GM18511 (cell line): ENCODE results near the gene RSPRY1.

Experiments
- ATAC-seq: cut with Tn5 transposase; IDR thresholded peaks from one replicate; pipeline ENCODE4 v1.9.1; 2021; ENCODE audit warnings: mild to moderate bottlenecking, moderate library complexity; ENCODE audit not compliant: unreplicated experiment

Gene RSPRY1

DNA sequence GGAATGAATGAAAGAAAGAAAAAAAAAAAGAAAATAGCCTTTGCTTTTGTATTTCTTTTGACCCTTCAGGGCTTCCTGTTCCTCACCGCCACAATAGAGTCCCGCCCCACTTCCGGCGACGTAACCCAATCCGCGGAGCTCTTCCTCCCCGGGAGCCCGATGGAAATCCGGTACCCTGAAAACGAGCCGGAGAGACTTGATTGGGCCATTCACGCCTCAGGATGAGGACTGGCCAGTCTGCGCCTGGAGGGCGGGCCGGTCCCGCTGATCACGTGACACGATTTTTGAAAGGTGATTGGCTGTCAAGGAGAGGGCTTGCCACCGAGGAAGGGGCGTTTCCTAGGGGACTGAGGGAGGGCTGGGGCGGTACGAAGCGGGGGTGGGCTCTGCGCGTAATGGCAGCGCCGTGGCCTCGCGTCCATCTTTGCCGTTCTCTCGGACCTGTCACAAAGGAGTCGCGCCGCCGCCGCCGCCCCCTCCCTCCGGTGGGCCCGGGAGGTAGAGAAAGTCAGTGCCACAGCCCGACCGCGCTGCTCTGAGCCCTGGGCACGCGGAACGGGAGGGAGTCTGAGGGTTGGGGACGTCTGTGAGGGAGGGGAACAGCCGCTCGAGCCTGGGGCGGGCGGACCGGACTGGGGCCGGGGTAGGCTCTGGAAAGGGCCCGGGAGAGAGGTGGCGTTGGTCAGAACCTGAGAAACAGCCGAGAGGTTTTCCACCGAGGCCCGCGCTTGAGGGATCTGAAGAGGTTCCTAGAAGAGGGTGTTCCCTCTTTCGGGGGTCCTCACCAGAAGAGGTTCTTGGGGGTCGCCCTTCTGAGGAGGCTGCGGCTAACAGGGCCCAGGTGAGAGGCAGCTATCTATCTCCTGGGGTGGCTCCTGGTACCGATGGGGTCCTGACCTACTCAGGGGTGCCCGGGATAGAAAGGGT is at the start of gene RSPRY1, which contains the start of gene PSME3IP1:
TSS of gene RSPRY1 (plus strand) at position 385 of the 927 bp plus-strand sequence. CDS start 18,330 bp downstream, outside the sequence.
TSS of gene PSME3IP1 (minus strand) at position 95 of the 927 bp plus-strand sequence. CDS start 12,185 bp downstream, outside the sequence.
- ATAC-seq = peak; percentile 92

DNA sequence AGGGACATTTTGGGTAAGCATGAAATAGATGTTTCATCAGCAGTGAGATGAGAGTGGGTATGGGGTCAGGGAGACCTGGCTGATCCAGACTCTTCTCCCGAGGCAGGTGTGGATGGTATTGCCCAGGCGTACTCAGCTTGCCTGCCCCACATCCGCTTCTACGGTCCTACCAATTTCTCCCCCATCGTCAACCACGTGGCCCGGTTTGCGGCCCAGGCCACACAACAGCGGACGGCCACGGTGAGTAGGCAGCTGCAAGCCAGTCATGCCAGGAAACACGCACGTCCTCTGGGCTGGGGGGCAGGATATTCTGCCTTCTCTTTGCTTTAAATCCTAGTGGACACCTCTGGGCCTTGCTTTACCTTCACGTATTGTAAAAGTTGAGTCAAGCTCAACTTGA is 49.1 kb upstream of the RSPRY1 start:
- no peak for ATAC-seq

GRCh38 chr16:57137566-57138273 is 48.4 kb upstream of the RSPRY1 start:
- no peak for ATAC-seq

DNA sequence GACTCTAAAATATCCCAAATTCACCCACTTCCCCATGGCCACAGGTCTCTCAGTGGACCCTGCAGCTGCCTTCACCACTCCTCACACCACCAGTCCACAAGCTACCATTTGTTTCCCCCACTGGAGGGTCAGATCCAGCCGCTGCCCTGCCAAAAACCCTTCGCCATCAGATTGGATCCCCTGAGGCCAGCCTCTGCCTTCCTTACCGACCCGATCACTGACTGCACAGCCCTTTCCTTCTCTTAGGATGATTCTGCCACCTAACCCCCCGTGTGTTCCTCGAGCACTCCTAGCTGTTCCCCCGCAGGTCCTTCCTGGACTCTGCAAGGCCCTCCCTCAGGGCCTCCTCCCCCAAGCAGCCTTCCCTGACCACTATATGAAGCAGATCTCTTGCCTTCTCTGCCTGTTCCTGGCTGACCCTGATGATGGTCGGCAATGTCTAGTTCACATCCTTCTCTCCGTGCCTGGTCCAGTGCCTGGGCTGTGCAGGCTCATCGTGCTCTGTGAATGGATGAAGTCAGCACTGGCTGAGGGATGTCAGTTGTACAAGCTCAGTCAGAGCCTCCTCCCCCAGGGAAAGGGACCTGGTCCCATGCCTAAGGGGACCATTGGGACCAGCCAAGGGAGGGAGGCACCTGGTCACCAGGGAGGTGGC is 47.7 kb upstream of the RSPRY1 start:
- no peak for ATAC-seq

DNA sequence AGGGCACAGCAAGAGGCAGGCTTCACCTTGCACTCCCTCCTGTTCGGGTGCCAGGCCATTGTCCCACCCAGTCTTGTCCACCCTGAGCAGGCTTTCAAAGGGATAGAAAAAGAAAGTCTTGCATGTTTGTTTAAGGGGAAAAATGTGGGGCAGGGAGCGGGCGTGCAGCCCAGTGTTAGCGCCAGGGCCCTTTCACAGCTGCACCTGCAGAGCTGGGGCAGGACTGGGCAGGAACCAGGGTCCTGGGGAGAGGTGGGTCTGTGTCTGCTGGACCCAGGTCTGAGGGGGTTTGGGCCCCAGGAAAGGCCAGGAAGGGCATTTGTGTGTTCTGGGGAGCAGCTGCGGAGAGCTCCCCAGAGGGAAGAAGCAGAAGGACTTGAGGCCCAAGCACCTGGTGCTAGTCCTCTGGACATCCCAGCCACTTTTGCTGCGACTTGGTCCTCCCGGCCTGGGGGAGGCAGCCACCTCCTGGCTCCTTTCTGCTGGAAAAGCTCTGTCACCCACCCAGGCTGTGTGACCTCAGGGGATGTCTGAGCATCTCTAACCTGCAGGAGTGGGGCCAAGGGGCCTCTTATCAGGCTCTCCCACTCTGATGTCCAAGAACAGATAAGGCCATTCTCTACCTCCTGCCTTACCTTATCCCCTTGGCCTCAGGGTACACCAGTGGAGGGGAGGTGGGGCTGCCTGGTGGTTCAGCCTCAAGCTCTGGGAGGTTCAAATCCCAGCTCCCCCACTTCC is 45.0 kb upstream of the RSPRY1 start:
- ATAC-seq = no peak

- ATAC-seq = peak; percentile 64
Measured at GRCh38 chr16:57141822-57142631, 44.1 kb upstream of the RSPRY1 start.

DNA sequence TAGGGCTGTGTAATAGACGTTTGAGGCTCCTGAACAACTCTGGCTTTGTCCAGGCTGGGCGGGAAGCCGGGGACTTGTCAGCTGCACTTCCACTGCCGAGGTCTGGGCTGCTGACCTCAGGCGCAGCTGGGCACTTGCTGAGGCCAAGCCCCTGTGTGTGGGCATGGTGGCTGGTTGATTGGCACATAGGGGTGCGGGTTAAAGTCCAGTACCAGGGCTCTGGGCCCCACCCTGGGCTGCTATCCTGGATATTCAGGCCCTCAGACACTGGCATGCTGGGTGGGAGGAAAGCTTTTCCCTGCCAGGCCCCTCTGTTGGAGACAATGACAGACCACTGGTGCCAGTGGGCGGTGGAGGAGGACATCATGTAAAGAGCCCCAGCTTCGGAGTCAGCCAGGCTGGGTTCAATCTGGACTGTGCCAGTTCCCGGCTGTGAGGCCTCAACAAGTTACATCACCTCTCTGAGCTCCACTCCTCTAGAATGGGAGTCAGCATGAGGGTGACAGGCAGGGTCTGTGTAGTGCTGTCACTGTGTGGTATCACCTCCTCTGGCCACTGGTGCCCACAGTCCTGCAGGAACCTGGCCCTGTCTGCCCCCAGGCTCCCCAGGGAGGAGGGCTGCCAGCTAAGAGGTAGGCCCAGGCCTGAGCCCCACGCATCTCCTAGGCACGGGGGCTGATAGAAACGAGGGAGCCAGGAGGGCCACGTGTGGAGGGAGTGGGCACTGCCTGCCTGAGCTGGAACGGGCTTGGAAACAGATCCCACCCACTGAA is 42.8 kb upstream of the RSPRY1 start:
- ATAC-seq = no peak

DNA sequence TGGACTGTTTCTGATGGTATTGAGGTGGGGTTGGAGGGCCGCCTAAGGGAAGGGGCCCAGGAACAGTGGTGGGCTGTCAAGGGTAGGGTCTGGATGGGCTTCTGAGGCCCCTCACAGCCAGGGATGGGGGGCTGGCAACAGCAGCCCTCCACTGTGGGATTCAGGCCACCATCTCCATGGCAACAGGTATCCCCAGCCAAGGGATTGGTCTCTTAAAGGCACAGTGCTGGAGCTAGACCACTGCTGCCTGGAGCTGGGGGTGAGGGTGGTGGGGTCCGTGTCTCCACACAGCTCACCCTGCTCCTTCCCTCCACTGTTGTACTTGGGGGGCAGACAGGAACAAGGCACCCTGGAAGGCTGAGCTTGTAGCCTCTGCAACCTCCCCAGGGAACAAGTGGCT is 42.1 kb upstream of the RSPRY1 start:
- ATAC-seq = no peak

- no peak for ATAC-seq
Measured at GRCh38 chr16:57145046-57146021, 40.8 kb upstream of the RSPRY1 start.

- no peak for ATAC-seq
Measured at GRCh38 chr16:57146040-57146647, 40.0 kb upstream of the RSPRY1 start.

- ATAC-seq = no peak
Measured at GRCh38 chr16:57146735-57147134, 39.4 kb upstream of the RSPRY1 start.

DNA sequence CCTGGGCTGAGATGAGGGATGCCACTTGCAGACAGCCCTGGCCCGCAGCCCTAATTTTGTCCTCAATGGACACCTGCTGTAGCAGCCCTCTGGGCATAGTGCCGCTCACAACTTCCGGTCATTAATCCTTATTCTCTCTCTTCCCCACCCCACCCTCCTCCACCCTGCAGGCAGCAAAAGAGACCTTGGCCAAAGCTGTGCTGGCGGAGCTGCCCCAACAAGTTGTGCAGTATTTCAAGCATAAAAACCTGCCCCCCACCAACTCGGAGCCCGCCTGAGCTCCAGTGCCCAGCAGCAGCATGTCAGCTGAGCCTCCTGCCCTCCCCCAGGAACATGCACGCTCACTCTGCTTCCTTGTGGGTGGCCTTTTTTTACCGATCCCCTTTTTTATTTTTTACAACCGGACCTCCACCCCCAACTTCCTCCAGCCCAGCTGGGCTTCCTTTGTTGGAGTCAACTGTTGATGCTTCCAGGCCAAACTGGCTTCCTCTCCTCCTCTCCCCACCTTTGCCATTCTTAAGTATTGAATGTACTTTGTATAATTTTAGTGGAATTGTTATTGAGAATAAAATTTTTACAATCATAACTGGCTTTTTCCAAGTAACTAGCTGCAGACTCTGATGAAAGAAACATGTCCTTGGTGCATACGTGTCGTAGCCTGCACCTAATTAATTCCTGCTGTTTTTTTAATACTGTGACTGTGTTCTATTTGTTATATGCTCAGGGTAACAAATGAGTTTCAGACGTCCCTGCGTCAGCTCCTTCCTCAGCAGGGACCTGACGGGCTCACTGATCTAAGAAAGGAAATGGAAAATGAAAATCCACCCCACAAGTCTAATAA is 38.5 kb upstream of the RSPRY1 start:
- ATAC-seq = no peak

DNA sequence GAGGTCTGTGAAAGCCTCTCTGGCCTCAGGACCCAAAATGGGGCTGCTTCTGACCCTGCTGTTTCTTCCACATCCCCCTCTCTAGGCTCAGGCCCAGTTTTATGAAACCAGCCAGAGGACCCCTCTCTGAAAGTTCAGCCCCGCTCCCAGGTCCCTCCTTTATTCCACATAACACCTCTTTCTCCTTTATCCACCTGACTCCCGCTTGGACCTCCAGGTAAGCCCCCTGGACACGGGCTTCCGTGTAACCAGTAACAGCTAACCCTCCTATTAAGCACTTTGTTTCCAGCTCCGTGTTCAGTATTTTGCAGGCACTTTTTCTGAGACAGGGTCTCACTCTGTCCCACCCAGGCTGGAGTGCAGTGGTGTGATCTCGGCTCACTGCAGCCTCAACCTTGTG is 37.6 kb upstream of the RSPRY1 start:
- ATAC-seq = no peak

- ATAC-seq = no peak
Measured at GRCh38 chr16:57149391-57149790, 36.7 kb upstream of the RSPRY1 start.

GRCh38 chr16:57150682-57151330 is 35.3 kb upstream of the RSPRY1 start:
- no peak for ATAC-seq

DNA sequence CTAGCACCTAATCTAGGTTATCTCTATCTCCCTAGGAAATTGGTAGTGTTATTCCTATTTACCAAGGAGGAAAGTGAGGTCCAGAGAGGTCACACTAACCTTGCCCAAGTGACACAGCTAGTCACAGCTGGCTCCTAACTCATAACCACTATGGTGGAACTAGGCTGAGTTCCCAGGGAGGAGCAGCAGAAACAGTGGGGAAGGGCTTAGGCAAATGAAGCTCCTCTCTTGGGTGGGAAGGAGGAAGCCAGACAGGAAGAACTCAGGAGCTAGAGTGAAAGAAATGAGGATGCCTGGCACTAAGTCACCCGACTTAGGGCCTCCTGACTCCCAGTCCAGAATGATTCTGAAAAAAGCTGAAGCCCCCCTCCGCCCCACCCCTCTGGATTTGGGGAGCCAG is 34.8 kb upstream of the RSPRY1 start:
- no peak for ATAC-seq
